Activated CD4-positive, CD25-positive, alpha-beta regulatory T cell treated with anti-CD3 and anti-CD28 coated beads, Interleukin-2, amount 50 U/mL, for 72 hours (primary cell): ENCODE measurements around the gene ZNF555.
A peak's percentile ranks its signal among the peaks of the same experiment; 100 is the strongest.
"Not testable (repeated sequence)": the region's sequence is repeated elsewhere in the genome, so short reads cannot be mapped to it uniquely, and the experiment has no call there.

Source experiments
- DNase-seq: peaks from one replicate; pipeline ENCODE4 v3.0.0; 2021

Gene ZNF555

DNA sequence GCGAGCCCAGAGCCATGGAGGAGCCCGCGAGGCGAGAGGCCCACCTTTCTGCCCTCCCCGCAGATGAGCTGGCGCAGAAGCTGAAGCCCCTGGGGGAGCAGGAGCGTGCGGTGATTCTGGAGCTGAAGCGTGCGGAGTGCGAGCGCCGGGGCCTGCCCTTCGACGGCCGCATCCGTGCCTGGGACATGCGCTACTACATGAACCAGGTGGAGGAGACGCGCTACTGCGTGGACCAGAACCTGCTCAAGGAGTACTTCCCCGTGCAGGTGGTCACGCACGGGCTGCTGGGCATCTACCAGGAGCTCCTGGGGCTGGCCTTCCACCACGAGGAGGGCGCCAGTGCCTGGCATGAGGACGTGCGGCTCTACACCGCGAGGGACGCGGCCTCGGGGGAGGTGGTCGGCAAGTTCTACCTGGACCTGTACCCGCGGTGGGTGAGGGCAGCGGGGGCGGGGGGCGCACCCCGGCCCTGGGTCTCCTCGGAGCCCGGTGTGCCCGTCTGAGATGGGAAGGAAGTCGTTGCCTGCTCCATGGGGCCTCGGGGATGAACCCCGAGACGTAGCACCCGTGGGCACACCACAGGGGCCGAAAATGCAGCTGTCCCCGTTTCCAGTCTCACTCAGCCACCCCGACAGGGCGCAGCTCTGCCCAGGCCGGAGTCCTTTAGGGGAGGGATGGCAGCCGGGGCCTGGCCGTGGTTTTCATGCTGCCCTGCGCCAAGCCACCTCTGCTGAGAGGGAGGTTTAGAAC lies 33.7 kb upstream of the ZNF555 start:
- DNase-seq = no peak

DNA sequence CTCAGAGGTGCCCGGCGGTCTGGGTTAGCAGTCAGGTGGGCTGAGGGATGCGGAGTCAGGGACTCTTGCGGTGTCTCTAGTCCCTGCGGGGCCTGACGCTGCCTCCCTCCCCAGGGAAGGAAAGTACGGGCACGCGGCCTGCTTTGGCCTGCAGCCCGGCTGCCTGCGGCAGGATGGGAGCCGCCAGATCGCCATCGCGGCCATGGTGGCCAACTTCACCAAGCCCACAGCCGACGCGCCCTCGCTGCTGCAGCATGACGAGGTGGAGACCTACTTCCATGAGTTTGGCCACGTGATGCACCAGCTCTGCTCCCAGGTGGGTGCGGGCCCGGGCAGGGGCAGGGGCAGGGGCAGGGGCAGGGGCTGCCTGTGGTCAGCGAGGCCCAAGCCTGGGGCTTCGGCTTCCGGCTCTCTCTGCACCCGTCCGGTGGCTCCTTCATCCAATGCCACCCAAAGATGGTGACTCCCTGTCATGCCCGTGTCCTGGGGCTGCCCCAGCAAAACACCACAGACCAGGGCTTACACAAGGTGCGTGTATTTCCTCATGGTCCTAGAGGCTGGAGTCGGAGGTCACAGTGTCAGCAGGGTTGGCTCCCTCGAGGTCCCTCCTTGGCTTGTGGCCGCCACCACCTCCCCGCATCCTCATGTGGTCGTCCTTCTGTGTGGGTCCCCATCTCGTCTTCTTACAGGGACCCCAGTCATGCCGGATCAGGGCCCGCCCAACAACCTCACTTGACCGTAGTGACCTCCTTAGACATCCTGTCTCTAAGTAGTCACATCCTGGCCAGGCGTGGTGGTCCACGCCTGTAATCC lies 32.9 kb upstream of the ZNF555 start:
- no peak for DNase-seq

GRCh38 chr19:2809387-2810140 lies 31.7 kb upstream of the ZNF555 start:
- DNase-seq = no peak

- no peak for DNase-seq
Measured at GRCh38 chr19:2810141-2811091, 30.9 kb upstream of the ZNF555 start.

DNA sequence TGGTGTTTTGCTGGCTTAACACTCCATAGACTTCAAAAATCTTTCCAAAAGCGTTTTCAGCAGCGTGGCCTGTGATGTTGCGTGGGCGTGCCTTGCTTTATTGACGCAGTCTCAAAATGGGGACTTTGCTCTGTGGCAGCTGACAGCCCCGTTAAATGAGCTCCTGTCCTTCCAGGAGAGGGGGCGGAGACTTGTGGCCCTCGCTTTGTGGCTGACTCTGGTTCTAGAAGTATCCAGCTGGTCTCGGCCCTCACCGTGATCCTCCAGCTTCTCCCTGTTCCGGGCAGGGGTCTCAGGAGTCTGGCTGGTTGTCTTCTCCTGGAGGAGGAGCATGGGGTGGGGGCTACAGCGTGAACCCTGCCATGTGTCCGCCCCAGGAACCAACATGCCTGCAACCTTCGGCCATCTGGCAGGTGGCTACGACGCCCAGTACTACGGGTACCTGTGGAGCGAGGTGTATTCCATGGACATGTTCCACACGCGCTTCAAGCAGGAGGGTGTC lies 30.0 kb upstream of the ZNF555 start:
- DNase-seq = no peak

DNA sequence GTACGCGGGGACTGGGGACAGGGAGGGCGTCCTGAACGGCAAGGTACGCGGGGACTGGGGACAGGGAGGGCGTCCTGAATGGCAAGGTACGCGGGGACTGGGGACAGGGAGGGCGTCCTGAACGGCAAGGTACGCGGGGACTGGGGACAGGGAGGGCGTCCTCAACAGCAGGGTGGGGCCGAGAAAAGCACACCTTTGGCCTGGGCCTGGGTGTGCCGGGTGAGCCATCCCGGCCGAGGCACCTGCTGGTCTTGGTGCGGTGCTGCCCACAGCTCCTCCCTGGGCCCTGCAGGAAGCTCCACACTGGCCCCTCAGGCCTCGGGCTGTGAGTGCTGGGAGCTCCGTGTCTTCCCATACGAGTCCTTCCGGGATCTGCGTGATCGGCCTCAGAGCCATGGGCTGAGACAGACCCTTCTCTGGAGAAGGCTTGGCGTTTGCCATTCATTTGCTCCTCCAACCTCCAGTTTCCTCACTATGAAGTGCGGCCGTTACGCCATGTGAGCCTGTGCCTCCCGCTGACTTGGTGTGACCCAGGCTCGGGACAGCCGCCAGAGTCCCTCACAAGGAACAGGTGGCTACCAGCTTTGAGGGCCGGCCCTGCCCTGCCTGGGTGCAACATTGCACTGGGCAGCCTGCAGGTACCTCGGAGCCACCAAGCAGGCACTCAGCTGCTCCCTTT lies 29.4 kb upstream of the ZNF555 start:
- DNase-seq = no peak

GRCh38 chr19:2812414-2813234 lies 28.7 kb upstream of the ZNF555 start:
- DNase-seq = no peak

DNA sequence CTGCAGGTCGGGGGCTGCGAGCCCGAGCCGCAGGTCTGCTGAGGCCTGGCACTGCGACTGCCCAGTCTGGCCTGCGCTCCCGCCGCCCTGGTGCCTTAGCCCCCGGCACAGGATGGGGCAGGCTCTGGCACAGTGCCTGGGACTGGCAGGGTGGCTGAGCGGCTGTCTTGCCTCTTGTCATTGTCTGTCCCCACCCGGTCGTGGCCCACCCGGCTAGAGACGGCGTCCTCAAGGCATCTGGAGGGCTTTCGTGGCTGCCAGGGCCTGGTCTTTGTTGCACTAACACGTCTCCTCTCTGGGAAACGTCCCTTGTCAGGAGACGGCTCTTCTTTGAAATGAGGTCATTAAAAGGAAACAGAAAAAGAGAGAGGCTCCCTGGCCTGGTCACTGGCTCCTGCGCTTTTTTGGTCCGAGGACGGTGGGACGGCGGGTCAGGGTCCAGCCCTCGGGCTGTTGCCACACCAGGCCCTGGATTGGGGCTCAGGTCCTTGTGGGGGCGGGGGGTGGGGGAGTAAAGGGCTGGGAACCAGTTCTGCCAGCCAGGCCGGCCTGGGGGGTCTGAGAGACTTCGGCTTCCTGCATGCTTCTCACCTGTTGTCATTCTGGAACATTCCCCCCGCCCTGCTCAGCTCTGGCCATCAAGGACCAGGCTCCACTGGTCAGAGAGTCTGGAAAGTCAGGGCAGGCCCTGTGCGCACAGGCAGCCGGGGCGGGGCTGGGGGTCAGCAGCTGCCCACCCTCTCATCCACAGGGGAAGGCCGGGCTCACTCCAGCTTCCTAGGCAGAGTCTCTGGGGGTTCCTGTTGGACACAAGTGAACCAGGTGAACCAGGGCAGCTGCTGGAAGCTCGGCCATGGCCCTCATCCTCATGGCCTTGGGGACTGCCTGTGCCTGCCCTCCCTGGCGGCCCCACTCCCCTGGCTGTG lies 27.8 kb upstream of the ZNF555 start:
- no peak for DNase-seq

GRCh38 chr19:2814426-2814825 lies 26.8 kb upstream of the ZNF555 start:
- DNase-seq = no peak

GRCh38 chr19:2815191-2815614 lies 26.1 kb upstream of the ZNF555 start:
- no peak for DNase-seq

GRCh38 chr19:2815923-2816322 lies 25.4 kb upstream of the ZNF555 start:
- DNase-seq = no peak

GRCh38 chr19:2816641-2817040 lies 24.6 kb upstream of the ZNF555 start:
- no peak for DNase-seq

DNA sequence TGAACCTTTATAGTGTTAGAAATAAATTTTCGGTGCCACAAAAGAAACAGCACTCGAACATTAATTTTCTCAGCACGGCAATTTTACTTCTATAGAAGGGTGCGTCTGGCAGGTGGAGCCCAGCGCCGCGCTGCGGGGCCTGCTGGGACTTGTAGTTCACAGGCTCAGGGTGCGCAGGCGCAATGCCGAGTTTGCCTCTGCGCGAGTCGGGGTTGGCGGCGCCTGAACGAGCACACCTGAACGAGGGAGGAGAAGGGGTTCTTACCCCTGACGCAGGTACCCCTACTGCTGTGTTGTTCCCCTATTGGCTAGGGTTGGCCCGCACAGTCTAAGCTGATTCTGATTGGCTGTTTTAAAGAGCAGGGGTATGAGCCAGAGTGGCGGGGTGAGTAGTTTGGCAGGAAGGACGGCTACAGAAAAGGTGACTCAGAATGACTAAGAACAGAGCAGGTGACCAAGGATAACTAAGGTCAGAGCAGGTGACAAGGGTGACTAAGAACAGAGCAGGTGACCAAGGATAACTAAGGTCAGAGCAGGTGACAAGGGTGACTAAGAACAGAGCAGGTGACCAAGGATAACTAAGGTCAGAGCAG lies 23.9 kb upstream of the ZNF555 start:
- not testable (repeated sequence) for DNase-seq

GRCh38 chr19:2819540-2820111 lies 21.6 kb upstream of the ZNF555 start, which contains the start of gene ZNF554:
Gene ZNF554, plus strand, starts transcription at chr19:2819868. Its CDS starts 204 bp downstream, at chr19:2820072.
- DNase-seq = peak; percentile 99

DNA sequence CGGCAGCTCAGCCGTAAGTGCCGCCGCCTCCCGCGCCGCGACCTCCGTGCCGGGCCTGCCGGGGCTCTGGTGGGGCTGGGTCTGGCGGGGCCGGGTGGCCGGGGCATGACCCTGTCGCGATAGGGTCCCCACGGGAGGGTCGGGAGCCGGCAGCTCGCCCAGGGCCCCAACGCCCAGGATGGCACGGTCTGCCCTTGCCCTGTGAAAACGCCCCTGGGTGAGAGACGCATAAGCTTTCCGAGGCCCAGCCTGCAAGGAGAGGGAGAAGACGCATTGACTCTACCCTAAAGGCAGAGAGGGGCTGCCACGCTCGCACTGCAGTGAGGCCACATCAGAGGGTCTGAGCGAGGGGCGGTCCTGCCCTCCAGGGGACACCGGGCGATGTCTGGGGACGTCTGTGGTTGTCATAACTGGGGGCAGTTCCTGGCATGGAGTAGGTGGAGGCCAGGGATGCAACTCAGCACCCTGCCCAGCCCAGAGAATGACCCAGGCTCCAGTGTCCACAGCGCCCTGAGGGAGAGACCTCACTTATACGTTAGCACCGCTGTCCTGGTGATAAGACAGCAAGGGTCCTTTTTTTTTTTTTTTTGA lies 21.1 kb upstream of the ZNF555 start:
- DNase-seq = no peak

DNA sequence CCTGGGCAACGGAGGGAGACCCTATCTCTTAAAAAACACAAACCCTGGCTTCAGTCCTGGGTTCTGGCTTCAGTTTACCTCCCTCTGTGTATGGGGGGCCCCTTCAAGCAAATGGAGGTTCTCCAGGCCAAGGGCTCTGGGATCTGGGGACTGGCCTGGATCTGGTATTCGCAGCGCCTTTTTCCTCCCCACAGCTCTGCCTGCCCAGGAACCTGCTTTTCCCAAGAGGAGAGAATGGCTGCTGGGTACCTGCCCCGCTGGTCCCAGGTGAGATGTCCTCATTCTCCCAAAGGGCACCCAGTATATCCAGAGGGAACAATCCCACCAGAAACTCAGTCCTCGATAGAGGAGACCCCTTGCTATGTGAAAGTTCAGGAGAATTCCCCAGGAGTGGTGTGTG lies 18.4 kb upstream of the ZNF555 start:
- no peak for DNase-seq

- no peak for DNase-seq
Measured at GRCh38 chr19:2823646-2824045, 17.6 kb upstream of the ZNF555 start.

- no peak for DNase-seq
Measured at GRCh38 chr19:2824129-2824528, 17.1 kb upstream of the ZNF555 start.
